RPMI8226 (cell line): ENCODE measurements around the gene ERBB2.

Experiments used
- DNase-seq: peaks from one replicate; pipeline ENCODE4 v3.0.0-alpha.2; 2015

The ERBB2 gene

GRCh38 chr17:39699818-39700147 is at the start of gene ERBB2:
Gene ERBB2, plus strand, starts transcription at chr17:39700064. Its CDS starts 175 bp downstream, at chr17:39700239.
- no peak for DNase-seq

- no peak for DNase-seq
These were observed 49.7 kb upstream of the ERBB2 start for GRCh38 chr17:39650121-39650579.

DNA sequence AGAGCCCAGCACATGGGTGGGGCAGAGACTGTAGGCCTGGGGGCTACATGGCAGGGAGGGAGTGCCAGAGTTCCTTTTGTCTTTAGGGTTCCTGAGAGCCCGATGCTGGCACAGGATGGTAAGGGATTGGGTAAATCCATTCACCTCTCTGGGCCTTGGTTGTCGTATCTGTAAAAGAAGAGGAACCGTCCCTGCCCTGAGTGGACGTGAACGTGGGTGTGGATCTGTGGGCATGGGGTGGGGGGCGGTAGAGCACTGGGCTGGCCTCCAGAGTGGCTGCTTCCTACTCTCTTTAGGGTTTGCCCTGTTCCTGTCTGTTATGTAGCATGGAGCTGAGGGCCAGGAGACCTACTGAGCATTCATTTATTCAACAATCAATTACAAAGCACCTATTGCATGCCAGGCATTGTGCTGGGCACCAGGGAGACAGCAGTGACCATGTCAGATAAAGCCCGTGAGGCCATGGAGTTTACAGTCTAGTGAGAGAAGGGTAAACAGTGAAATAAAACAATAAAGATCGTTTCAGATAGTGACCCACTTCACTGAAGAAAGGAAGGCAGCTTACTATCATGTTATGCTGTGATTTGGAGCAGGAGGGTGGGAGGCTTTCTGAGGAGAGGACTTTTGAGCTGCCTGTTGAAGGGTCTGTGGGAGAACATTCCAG is 47.8 kb upstream of the ERBB2 start:
- DNase-seq, result no peak

DNA sequence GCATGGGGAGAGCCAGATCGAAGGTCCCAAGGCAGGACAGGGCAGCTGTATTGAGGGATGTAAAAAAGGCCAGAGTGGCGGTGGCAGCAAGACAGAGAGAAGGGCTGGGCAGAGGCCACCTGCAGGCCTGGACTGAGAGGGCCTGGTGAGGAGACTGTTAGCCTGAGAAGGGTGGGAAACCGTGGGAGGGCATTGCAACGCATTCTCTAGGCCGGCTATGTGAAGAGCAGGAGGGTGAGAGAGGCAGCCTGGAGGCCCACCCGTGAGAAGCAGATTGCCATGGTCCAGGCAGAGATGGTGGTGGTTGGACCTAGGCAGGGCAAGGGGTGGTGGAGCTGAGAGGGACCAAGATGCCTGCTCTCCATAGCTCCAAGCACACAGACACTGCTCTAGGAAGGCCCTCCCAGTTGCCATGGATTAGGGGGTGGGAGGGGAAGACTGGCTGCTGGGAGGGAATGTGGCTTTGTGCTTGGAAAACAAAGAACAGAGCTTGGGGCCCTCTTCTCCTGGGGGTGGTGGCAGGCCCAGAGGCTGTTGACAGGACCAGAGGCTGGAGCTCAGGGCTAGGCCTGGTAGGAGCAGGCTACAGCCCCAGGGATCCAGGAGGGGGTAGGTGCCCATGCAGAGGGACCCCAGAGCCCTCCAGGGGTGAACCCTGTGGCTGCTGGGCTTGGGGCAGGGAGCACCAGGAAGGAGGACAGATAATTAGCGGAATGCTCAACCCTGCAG is 47.1 kb upstream of the ERBB2 start:
- no peak for DNase-seq

DNA sequence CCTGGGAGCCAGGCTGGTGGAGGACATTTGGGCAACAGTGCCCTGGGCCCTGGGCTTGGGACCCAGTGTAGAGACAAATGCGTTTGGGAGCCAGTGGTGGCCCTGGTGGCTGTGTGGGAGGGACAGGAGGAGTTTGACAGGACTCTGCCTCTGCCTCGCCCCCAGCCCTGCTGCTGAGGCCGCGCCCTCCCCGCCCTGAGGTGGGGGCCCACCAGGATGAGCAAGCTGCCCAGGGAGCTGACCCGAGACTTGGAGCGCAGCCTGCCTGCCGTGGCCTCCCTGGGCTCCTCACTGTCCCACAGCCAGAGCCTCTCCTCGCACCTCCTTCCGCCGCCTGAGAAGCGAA is 46.6 kb upstream of the ERBB2 start:
- no peak for DNase-seq

DNA sequence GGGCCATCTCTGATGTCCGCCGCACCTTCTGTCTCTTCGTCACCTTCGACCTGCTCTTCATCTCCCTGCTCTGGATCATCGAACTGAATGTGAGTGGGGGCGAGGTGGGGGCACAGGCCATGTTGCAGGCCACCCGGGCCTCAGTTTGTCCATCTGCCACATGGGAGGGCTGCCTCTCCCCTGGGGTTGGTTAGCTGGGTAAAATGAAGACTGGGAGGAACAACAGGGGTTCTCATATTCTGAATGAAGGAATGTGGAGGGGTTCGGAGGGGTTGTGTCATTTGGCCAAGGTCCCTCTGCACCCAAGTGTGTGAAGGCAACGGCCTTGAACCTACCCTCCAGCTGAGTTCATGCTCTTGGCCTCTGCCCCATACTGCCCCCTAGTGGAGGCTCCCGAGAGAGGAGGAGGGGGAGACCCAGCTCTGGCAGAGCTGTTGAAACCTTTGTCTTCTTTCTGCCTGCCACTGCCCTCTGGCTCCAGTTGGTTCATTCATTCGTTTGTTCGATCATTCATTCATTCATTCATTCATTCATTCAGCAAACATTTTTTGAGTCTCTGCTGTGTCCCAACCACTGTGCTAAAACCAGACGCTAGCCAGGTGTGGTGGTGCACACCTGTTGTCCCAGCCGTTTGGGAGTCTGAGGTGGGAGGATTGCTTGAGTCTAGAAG is 46.1 kb upstream of the ERBB2 start:
- peak; percentile 76 for DNase-seq

GRCh38 chr17:39655105-39655504 is 44.8 kb upstream of the ERBB2 start:
- DNase-seq, result no peak

- no peak for DNase-seq
These were observed 41.5 kb upstream of the ERBB2 start for GRCh38 chr17:39658346-39658745.

GRCh38 chr17:39658760-39659159 is 41.1 kb upstream of the ERBB2 start:
- DNase-seq, result no peak

- DNase-seq, result no peak
These were observed 40.4 kb upstream of the ERBB2 start for GRCh38 chr17:39659279-39660010.

DNA sequence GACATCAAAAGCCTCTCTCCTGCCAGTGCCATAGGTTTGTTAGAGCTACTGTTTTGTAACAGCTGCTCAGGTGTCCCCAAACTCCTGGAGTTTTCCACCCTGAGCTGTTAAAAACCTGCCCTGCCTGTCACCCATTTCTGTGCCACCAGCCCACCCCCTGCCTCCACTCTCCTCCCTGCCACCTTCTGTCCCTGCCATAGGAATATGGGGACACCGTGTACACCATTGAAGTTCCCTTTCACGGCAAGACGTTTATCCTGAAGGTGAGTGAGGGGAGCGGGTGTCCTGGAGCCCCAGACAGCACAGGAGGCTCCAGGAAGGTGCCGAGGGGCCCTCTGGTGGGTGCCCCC is 39.9 kb upstream of the ERBB2 start:
- DNase-seq, result no peak

GRCh38 chr17:39660397-39661385 is 39.2 kb upstream of the ERBB2 start:
- no peak for DNase-seq

DNA sequence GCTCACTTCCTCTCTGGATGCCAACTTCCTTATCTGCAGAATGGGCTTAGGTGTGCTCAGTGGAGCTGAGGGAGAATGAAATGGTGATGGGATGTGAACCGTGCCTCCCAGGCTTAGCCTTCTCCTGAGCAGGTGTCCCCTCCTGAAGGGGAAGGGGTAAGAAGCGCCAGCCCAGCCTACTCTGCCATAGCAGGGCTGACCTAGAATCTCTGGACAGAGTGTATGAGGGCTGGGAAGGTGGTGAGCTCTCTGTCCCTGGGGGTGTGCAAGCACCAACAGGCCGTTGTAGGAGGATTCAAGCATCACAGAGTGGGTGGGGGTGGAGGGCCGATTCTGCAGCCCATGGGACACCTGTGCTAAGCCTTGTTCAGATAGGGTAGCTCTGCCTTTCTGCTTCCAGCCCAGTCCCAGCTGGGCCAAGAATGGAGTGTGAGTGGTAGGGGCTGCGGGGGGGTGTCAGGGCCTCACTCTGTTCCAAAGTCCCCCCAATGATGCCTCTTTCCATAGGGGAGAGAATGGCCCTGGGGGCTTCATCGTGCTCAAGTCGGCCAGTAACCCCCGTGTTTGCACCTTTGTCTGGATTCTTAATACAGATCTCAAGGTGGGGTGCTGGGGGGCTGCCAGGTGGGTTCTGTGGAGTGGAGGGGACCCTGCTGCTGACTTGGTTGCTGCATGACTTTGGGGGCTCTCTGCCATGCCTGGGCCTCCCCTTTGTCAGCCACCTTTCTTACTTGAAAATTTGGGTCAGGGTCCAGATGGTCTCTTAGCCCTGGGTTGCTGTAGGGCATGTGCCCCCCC is 37.9 kb upstream of the ERBB2 start:
- no peak for DNase-seq

DNA sequence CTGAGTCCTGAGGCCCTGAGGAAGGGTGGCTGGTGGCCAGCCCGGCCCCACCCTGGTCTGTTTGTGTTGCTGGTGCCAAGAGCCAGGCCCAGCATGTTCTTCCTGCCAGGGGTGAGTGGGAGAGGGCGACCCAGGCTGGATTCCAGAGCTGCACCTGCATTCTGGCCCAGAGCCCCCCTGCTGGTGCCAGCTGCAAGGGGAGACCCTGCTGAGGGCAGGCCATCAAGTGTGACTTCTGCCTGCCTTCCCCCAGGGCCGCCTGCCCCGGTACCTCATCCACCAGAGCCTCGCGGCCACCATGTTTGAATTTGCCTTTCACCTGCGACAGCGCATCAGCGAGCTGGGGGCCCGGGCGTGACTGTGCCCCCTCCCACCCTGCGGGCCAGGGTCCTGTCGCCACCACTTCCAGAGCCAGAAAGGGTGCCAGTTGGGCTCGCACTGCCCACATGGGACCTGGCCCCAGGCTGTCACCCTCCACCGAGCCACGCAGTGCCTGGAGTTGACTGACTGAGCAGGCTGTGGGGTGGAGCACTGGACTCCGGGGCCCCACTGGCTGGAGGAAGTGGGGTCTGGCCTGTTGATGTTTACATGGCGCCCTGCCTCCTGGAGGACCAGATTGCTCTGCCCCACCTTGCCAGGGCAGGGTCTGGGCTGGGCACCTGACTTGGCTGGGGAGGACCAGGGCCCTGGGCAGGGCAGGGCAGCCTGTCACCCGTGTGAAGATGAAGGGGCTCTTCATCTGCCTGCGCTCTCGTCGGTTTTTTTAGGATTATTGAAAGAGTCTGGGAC is 37.1 kb upstream of the ERBB2 start:
- no peak for DNase-seq

DNA sequence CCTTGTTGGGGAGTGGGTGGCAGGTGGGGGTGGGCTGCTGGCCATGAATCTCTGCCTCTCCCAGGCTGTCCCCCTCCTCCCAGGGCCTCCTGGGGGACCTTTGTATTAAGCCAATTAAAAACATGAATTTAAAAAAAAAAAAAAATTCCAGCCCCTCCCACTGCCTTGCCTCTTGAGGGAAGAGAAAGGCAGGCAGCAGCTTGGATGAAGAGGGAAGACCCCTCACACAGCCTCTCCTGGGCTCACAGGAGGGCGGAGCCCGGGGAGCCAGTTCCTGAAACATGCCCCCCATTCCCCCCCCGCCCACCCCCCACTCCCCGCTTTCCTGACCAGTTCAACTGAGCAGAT is 36.5 kb upstream of the ERBB2 start:
- DNase-seq, result no peak

DNA sequence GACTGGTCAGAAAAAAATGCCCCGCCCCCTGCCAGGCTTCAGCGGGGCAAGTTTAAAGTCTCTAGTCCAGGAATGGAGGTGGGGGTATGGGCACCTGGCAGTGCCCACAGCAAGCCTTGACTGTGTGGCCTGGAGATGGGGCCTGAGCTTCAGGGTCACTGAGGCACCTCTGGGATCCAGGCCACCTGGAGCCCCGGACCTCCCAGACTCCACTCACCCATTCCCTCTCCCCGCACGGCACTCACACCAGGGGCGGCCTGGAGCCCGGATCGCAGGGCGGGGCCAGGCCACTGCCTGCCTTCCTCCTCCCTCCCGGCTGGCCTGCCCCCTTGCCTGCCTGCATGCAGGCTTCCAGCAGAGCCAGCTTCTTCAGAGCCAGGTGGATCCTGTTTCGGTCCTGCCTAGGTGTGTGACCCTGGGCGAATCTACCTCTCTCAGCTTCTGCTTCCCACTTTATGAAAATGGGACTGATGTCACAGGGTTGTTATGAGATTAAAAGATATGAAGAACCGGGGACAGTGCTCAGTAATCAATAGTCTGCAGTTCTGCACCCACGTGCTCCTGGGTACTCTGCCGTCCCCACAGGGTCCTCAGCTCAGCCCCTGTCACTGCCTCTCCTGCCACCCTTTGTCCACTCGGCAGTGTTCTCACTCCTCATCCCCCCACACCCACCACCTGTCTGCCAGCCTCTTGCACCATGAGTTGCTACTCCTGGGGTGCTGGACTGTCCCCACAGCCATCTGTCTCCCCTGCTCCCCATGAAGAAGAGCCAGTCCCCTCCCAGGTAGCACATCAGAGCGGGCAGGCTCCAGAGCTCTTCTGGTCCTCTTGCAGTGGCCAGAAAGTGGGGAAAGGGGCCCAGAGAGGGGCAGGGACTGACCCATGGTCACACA is 35.9 kb upstream of the ERBB2 start:
- DNase-seq, result no peak

GRCh38 chr17:39664581-39665561 is 35.0 kb upstream of the ERBB2 start, which contains the start of gene TCAP:
Gene TCAP, plus strand, starts transcription at chr17:39665349. Its CDS starts 11 bp downstream, at chr17:39665360.
- DNase-seq, result no peak

DNA sequence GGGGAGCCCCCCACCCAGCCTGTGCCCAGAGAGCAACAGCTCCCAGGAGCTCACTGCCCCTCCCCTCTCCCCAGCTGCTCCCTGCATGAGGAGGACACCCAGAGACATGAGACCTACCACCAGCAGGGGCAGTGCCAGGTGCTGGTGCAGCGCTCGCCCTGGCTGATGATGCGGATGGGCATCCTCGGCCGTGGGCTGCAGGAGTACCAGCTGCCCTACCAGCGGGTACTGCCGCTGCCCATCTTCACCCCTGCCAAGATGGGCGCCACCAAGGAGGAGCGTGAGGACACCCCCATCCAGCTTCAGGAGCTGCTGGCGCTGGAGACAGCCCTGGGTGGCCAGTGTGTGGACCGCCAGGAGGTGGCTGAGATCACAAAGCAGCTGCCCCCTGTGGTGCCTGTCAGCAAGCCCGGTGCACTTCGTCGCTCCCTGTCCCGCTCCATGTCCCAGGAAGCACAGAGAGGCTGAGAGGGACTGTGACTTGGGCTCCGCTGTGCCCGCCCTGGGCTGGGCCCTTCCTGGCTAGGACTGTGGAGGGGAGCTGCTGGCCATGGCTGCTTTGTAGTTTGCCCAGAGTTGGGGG is 34.1 kb upstream of the ERBB2 start:
- peak; percentile 61 for DNase-seq
